ENCODE measurements around the gene PTGES3. TPM values are rescaled to one million over a fixed set of nuclear protein-coding genes. Genes with fewer than 3 reads are reported as not detected.

Gene PTGES3
- polyA plus RNA-seq, 3 donors, result 46.1 to 232 (median 187) TPM

DNA sequence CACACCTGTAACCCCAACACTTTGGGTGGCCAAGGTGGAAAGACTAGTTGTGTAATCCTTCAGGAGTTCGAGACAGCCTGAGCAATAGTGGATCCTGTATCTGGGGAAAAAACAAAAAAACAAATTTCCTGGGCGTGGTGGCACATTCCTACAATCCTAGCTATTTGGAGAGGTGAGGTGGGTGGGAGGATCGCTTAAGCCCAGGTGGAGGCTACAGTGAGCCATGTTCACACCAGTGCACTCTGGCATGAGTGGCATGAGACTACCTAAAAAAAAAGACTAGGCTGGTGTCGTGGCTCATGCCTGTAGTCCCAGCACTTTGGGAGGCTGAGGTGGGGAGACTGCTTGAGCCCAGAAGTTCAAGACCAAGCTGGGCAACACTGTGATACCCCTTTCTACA lies 17.2 kb downstream of the PTGES3 start:
- intact Hi-C loops (cut with micrococcal nuclease), result no loop called here
- peaks cover 0 to 3% (median 0%) of the 10 kb centered on the region in 3 donors for H3K27me3 Mint-ChIP-seq (ENCODE audit: low read depth in 3 of 3)
- DNase-seq, result no peak
- Histone ChIP-seq H3K4me2 (replicated peaks; ENCODE audit: extremely low read depth, low read length, poor library complexity, severe bottlenecking) (no peak overlapping the region), H3K27ac (ENCODE audit: low read depth in 1 of 2, low read length in 2 of 2) (no peak overlapping the region), H3K4me3 (replicated peaks in 1 of 3; ENCODE audit: low read depth in 2 of 3, low read length in 3 of 3) (no peak overlapping the region), H3K9ac (ENCODE audit: insufficient read depth, low read length, poor library complexity, severe bottlenecking) (no peak overlapping the region), H3K27me3 (ENCODE audit: control insufficient read depth in 2 of 2, insufficient read depth in 2 of 2, low read length in 2 of 2) (no peaks in the 10 kb centered on the region), H3K4me1 (ENCODE audit: control insufficient read depth in 1 of 2, insufficient read depth in 2 of 2, low read length in 2 of 2) (no peaks in the 10 kb centered on the region), H4K20me1 (ENCODE audit: insufficient read depth, low read length) (peaks cover 98% of the 10 kb centered on the region), H3K9me3 (replicated peaks in 1 of 2; ENCODE audit: control insufficient read depth in 1 of 2, insufficient read depth in 1 of 2, low read length in 2 of 2) (no peaks in the 10 kb centered on the region), H3K79me2 (ENCODE audit: insufficient read depth, low read length) (peaks cover 97% of the 10 kb centered on the region), H2AFZ (ENCODE audit: insufficient read depth, low read depth, low read length, poor library complexity, severe bottlenecking) (no peak overlapping the region), H3K36me3 (replicated peaks in 1 of 2; ENCODE audit: control insufficient read depth in 1 of 2, insufficient read depth in 2 of 2, low read length in 2 of 2) (peaks cover 57 to 71% of the 10 kb centered on the region in 2 donors)
- H3K4me3 Mint-ChIP-seq, result no peak overlapping the region
- H3K9me3 Mint-ChIP-seq, result no peaks in the 10 kb centered on the region
- peaks cover 59 to 81% of the 10 kb centered on the region in 2 donors for H3K36me3 Mint-ChIP-seq
- 100% methylated on average over 2 of the region's 4 CpGs for whole genome bisulfite sequencing (ENCODE audit: insufficient coverage)
- TF ChIP-seq CTCF (IDR thresholded peaks at IDR 0.05), result no peak
- H3K4me1 Mint-ChIP-seq, result no peaks in the 10 kb centered on the region
- H3K27ac Mint-ChIP-seq, result peak overlapping the region in 2 of 7 donors; percentile 46

- no CpG with 5 or more reads among the region's 2 CpGs for WGBS (ENCODE audit: insufficient coverage)
- no peak overlapping the region for H3K4me2 ChIP-seq (replicated peaks; ENCODE audit: extremely low read depth, low read length, poor library complexity, severe bottlenecking)
These were observed 20.0 kb downstream of the PTGES3 start for GRCh38 chr12:56668197-56668457.

More at GRCh38 chr12:56668197-56668457, 20.0 kb downstream of the PTGES3 start:
- no peak for TF ChIP-seq CTCF (IDR thresholded peaks at IDR 0.05)
- Histone ChIP-seq H3K4me3 (replicated peaks in 1 of 3; ENCODE audit: low read depth in 2 of 3, low read length in 3 of 3) (no peak overlapping the region), H3K27ac (ENCODE audit: low read depth in 1 of 2, low read length in 2 of 2) (peak overlapping the region in 1 of 2 donors; percentile 9), H2AFZ (ENCODE audit: insufficient read depth, low read depth, low read length, poor library complexity, severe bottlenecking) (no peak overlapping the region), H3K4me1 (ENCODE audit: control insufficient read depth in 1 of 2, insufficient read depth in 2 of 2, low read length in 2 of 2) (no peaks in the 10 kb centered on the region), H3K27me3 (ENCODE audit: control insufficient read depth in 2 of 2, insufficient read depth in 2 of 2, low read length in 2 of 2) (no peaks in the 10 kb centered on the region), H3K79me2 (ENCODE audit: insufficient read depth, low read length) (peaks cover 80% of the 10 kb centered on the region), H3K36me3 (replicated peaks in 1 of 2; ENCODE audit: control insufficient read depth in 1 of 2, insufficient read depth in 2 of 2, low read length in 2 of 2) (peaks cover 78 to 98% of the 10 kb centered on the region in 2 donors), H4K20me1 (ENCODE audit: insufficient read depth, low read length) (peaks cover 81% of the 10 kb centered on the region), H3K9me3 (replicated peaks in 1 of 2; ENCODE audit: control insufficient read depth in 1 of 2, insufficient read depth in 1 of 2, low read length in 2 of 2) (no peaks in the 10 kb centered on the region), H3K9ac (ENCODE audit: insufficient read depth, low read length, poor library complexity, severe bottlenecking) (no peak overlapping the region)
- H3K4me1 Mint-ChIP-seq, result no peaks in the 10 kb centered on the region
- H3K36me3 Mint-ChIP-seq, result peaks cover 83 to 97% of the 10 kb centered on the region in 2 donors
- peak overlapping the region in 3 of 7 donors; percentile 22 to 69 (median 68) for H3K27ac Mint-ChIP-seq
- no peaks in the 10 kb centered on the region for H3K9me3 Mint-ChIP-seq
- H3K4me3 Mint-ChIP-seq, result no peak overlapping the region
- no peak for DNase-seq
- intact Hi-C loops (cut with micrococcal nuclease), result no loop called here
- H3K27me3 Mint-ChIP-seq (ENCODE audit: low read depth in 3 of 3), result peaks cover 0 to 3% (median 0%) of the 10 kb centered on the region in 3 donors
